GM10248 (cell line): ENCODE results near the gene FBXL17.

Source experiments
- CTCF ChIA-PET: fragments of 300-600 bp; sonication (Branson Sonifier 250); formaldehyde crosslinking; extraction: SDS; loops from one replicate; lab custom pipeline; 2021; ENCODE audit warnings: antibody characterized with exemption; lab: Yijun Ruan, JAX
- POLR2A ChIA-PET: fragments of 350-650 bp; sonication (Branson Sonifier 250); formaldehyde crosslinking; extraction: SDS; loops from one replicate; lab custom pipeline; 2020; ENCODE audit warnings: antibody characterized with exemption; lab: Yijun Ruan, JAX
- DNase-seq: peaks from one replicate; pipeline ENCODE4 v3.0.0; 2012; ENCODE audit errors: extremely low spot score
- TF ChIP-seq, protein P1 (sequence below): IDR thresholded peaks from 2 replicates; pipeline ENCODE4 v1.5.1; 2012; ENCODE audit warnings: mild to moderate bottlenecking, low read depth; ENCODE audit errors: extremely low read depth, missing control alignments, control extremely low read depth

The FBXL17 gene

DNA sequence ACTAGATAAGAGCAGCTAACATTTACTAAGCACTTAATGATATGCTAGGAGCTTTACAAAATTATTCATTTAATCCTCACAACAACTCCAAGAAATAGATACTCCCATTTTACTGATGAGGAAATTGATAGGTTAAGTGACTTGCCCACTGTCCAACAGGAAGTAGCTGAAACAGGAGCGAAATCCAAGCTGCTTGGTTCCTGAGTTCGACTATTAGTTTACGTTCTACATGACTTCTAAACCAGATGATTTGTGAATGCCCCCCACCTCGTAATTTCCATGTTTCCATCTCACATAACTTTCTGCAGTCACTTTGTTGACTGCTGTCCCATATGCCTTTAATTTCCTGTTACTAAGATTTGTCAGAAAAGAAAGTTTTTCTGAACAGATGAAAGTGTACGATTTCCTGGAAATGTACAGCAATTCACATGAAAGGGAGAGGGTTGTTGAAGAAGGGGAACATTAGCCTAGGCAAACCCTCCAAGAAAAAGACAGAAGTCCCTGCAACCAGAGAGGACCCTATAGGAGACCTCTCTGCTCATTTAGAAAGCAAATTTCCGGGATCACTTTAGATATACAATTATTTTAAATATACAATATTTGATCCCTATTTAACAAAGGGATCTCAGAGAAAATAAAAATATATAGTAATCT, 432.1 kb downstream of the FBXL17 start:
- TF ChIP-seq, protein P1, sequence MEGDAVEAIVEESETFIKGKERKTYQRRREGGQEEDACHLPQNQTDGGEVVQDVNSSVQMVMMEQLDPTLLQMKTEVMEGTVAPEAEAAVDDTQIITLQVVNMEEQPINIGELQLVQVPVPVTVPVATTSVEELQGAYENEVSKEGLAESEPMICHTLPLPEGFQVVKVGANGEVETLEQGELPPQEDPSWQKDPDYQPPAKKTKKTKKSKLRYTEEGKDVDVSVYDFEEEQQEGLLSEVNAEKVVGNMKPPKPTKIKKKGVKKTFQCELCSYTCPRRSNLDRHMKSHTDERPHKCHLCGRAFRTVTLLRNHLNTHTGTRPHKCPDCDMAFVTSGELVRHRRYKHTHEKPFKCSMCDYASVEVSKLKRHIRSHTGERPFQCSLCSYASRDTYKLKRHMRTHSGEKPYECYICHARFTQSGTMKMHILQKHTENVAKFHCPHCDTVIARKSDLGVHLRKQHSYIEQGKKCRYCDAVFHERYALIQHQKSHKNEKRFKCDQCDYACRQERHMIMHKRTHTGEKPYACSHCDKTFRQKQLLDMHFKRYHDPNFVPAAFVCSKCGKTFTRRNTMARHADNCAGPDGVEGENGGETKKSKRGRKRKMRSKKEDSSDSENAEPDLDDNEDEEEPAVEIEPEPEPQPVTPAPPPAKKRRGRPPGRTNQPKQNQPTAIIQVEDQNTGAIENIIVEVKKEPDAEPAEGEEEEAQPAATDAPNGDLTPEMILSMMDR, result no peak
- ChIA-PET POLR2A (no interaction called here), CTCF (interaction anchor here (2.1 kb wide), 1 partner anchor 8 kb away, joined by 5 read pairs; no protein-coding TSS in a partner anchor)
- DNase-seq, result no peak

DNA sequence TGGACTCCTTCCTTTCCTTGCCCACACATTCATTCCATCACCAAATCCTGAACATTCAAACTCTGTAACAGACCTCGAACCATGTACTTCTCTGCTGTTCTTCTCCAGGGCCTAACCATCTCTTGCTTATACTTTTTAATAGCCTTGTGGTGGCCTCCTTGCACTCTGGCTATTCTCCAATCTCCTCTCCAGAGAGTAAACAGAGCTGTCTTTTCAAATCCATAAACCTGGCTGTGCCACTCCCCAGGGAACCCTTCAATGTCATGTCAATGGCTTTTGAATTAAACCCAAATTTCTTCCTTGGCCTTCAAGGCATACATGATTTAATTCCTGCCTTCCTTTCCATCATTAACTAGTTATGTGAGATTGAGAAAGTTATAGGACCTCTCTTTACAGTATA, 433.5 kb downstream of the FBXL17 start:
- TF ChIP-seq, protein P1, result no peak
- ChIA-PET POLR2A (no interaction called here), CTCF (no interaction called here)
- DNase-seq, result no peak

DNA sequence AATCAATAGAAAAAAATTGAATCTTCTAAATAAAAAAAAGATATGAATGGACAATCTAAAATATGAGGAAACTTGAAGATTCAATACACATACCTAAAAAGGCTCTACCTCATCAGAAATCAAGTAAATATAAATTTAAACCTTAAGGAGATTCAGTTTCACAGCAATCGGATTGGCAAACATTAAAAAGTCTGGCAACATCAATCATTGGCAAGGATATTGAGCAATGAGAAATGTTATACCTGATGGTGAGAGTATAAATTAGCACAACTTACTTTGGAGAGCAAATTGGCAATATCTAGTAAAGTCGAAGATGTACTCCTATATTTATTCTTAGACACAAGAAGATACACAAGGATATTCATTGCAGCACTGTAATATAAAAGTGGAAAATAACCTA, 436.8 kb downstream of the FBXL17 start:
- ChIA-PET POLR2A (no interaction called here), CTCF (no interaction called here)
- TF ChIP-seq, protein P1, result no peak
- no peak for DNase-seq

DNA sequence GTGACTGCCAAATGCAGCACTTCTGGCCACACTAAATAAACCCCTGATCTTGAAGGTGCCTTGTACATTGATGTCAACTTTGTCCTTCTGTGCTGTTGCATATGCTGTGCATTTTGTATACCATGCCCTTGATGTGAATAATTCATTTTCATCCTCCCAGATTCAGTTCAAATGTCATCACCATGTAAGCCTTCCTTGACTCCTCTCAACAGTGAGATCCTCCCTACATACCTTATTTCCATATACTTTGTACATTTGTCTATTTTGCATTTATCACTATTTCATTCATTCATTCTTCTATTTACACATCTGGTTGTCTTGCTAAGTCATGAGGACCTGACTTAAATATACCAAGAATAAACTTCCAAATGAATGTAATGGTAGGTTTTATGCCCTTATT, 438.0 kb downstream of the FBXL17 start:
- DNase-seq, result no peak
- POLR2A ChIA-PET, result no interaction called here
- TF ChIP-seq, protein P1, result no peak
- CTCF ChIA-PET, result no interaction called here

GRCh38 chr5:107941036-107941435, 440.9 kb downstream of the FBXL17 start:
- TF ChIP-seq, protein P1, result no peak
- POLR2A ChIA-PET, result interaction anchor here (0.7 kb wide), 1 partner anchor 77 kb away, joined by 4 read pairs; no protein-coding TSS in a partner anchor
- DNase-seq, result no peak

GRCh38 chr5:107937651-107938355, 444.1 kb downstream of the FBXL17 start:
- CTCF ChIA-PET, result interaction anchor here (1.0 to 1.9 kb wide), 4 partner anchors 9 to 33 kb away, joined by 3 to 4 read pairs (median 4); no protein-coding TSS in a partner anchor
- TF ChIP-seq, protein P1, result no peak
- no peak for DNase-seq
- POLR2A ChIA-PET, result no interaction called here

More at GRCh38 chr5:107941036-107941435, 440.9 kb downstream of the FBXL17 start:
- CTCF ChIA-PET, result interaction anchor here (1.7 kb wide), 1 partner anchor 10 kb away, joined by 5 read pairs; no protein-coding TSS in a partner anchor
